ENCODE measurements around the gene TRMT61B.
A peak's percentile ranks its signal among the peaks of the same experiment; 100 is the strongest.

The TRMT61B gene

DNA sequence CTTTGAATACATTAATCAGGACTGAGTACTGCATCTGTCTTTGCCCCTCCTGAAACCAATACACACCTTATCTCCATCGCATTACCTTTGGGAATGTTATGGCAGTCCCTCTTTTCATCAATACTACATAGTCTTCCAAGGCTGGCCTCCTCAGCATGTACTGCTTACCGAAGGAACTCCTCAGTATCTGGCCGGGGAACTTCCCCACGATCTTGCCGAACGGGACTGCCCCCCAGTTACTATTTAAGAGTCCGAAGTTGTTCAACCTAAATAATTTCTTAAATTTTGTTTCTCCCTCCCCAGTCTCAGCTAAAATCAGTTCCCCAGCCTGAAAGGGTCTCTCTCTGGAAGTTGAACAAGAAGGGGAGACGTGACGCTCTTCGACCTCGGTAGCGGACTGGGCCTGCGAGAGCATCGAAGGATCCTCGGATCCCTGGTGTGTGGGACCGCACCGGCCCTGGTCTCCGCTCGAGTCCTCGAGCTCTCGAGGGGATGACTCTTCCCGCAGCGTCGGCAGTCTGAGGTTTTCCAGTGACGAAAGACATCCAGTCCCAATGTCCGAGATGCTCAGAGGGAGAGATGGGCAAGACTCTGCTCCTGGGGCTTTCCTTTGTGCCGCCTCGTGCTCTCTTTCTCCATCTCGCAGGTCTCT is 489 bp downstream of the TRMT61B start:
- peaks cover 4 to 28% of the 10 kb centered on the region in 2 experiments; a peak in 2 of 3 replicates for H3K36me3 ChIP-seq (ENCODE audit: control insufficient read depth in 2 of 2, insufficient read depth in 1 of 2, low read length in 2 of 2)
- POLR2A ChIA-PET: interaction anchor here (0.7 to 2.3 kb wide), 10 partner anchors 10 to 306 kb away, joined by 3 to 32 read pairs (median 4); partner anchors contain the start of gene WDR43
- 0 out of 2 replicates have a peak, but pooled peaks cover 5% of the 10 kb centered on the region for H3K4me1 ChIP-seq (ENCODE audit: control insufficient read depth, insufficient read depth, low read length)
- TF ChIP-seq, protein P1, sequence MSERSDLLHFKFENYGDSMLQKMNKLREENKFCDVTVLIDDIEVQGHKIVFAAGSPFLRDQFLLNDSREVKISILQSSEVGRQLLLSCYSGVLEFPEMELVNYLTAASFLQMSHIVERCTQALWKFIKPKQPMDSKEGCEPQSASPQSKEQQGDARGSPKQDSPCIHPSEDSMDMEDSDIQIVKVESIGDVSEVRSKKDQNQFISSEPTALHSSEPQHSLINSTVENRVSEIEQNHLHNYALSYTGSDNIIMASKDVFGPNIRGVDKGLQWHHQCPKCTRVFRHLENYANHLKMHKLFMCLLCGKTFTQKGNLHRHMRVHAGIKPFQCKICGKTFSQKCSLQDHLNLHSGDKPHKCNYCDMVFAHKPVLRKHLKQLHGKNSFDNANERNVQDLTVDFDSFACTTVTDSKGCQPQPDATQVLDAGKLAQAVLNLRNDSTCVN (tag by site-specific recombination; optimal IDR thresholded peaks at IDR 0.05): no peak
- TF ChIP-seq ZFP37 (tag by site-specific recombination; IDR thresholded peaks at IDR 0.05): 0 out of 2 replicates have a peak, but pooled peaks have one; percentile 18
- H3K4me3 ChIP-seq (ENCODE audit: low read depth, low read length): peak overlapping the region; percentile 80
- CTCF ChIA-PET: no interaction called here
- H3K9me3 ChIP-seq (ENCODE audit: control insufficient read depth, insufficient read depth, low read depth, low read length): no peaks in the 10 kb centered on the region
- H3K27ac ChIP-seq (ENCODE audit: extremely low read depth, low read depth, low read length): peak overlapping the region; percentile 66

GRCh38 chr2:28868611-28869010 is 1.5 kb downstream of the TRMT61B start:
- TF ChIP-seq ZBTB17 (tag by site-specific recombination; IDR thresholded peaks at IDR 0.05) (peak; percentile 59), ZNF658 (tag by site-specific recombination; IDR thresholded peaks at IDR 0.05) (no peak), SP3 (tag by site-specific recombination; IDR thresholded peaks at IDR 0.05) (0 out of 2 replicates have a peak, but pooled peaks have one; percentile 18), ZNF777 (tag by site-specific recombination; IDR thresholded peaks at IDR 0.05; ENCODE audit: borderline replicate concordance) (no peak), ZNF16 (tag by site-specific recombination; IDR thresholded peaks at IDR 0.05; ENCODE audit: low read depth) (no peak)
- Histone ChIP-seq H3K9me3 (ENCODE audit: control insufficient read depth, insufficient read depth, low read depth, low read length) (no peaks in the 10 kb centered on the region), H3K36me3 (ENCODE audit: control insufficient read depth in 2 of 2, insufficient read depth in 1 of 2, low read length in 2 of 2) (peaks cover 5 to 38% of the 10 kb centered on the region in 2 experiments), H3K4me1 (ENCODE audit: control insufficient read depth, insufficient read depth, low read length) (0 out of 2 replicates have a peak, but pooled peaks cover 5% of the 10 kb centered on the region), H3K27ac (ENCODE audit: extremely low read depth, low read depth, low read length) (no peak overlapping the region), H3K4me3 (ENCODE audit: low read depth, low read length) (peak overlapping the region; percentile 80)
- ChIA-PET POLR2A (no interaction called here), CTCF (no interaction called here)

- ChIA-PET CTCF (interaction anchor here (0.7 kb wide), 1 partner anchor 126 kb away, joined by 3 read pairs; no protein-coding TSS in a partner anchor), POLR2A (interaction anchor here (2.2 kb wide), 1 partner anchor 14 kb away, joined by 10 read pairs; the partner anchor contains the start of gene TRMT61B)
- TF ChIP-seq ZNF202 (tag by site-specific recombination; IDR thresholded peaks at IDR 0.05; ENCODE audit: borderline replicate concordance): no peak
- no peak for TF ChIP-seq SCRT2 (tag by site-specific recombination; IDR thresholded peaks at IDR 0.05)
- TF ChIP-seq KLF7 (tag by site-specific recombination; IDR thresholded peaks at IDR 0.05; ENCODE audit: borderline replicate concordance): no peak
- TF ChIP-seq GLIS1 (tag by site-specific recombination; IDR thresholded peaks at IDR 0.05): no peak
- TF ChIP-seq REPIN1 (tag by site-specific recombination; IDR thresholded peaks at IDR 0.05; ENCODE audit: low read depth): no peak
- no peak for TF ChIP-seq ZNF394 (tag by site-specific recombination; IDR thresholded peaks at IDR 0.05; ENCODE audit: borderline replicate concordance)
- no peak for TF ChIP-seq ZNF324 (tag by site-specific recombination; IDR thresholded peaks at IDR 0.05)
- no peak for TF ChIP-seq ZBTB49 (tag by site-specific recombination; IDR thresholded peaks at IDR 0.05; ENCODE audit: low read depth)
- TF ChIP-seq ZNF473 (tag by site-specific recombination; IDR thresholded peaks at IDR 0.05): no peak
- TF ChIP-seq ZNF785 (tag by site-specific recombination; IDR thresholded peaks at IDR 0.05): no peak
- TF ChIP-seq ZNF48 (tag by site-specific recombination; IDR thresholded peaks at IDR 0.05): no peak
- no peak for TF ChIP-seq ZNF654 (tag by site-specific recombination; IDR thresholded peaks at IDR 0.05; ENCODE audit: low read depth)
- TF ChIP-seq, protein P2, sequence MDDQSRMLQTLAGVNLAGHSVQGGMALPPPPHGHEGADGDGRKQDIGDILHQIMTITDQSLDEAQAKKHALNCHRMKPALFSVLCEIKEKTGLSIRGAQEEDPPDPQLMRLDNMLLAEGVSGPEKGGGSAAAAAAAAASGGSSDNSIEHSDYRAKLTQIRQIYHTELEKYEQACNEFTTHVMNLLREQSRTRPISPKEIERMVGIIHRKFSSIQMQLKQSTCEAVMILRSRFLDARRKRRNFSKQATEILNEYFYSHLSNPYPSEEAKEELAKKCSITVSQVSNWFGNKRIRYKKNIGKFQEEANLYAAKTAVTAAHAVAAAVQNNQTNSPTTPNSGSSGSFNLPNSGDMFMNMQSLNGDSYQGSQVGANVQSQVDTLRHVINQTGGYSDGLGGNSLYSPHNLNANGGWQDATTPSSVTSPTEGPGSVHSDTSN (CRISPR knock-in tag; IDR thresholded peaks at IDR 0.05): no peak
- no peak for TF ChIP-seq ZNF626 (tag by site-specific recombination; IDR thresholded peaks at IDR 0.05)
- no peak for TF ChIP-seq BCL11A (tag by site-specific recombination; IDR thresholded peaks at IDR 0.05; ENCODE audit: low read depth)
- TF ChIP-seq ZBTB8A (tag by site-specific recombination; IDR thresholded peaks at IDR 0.05): no peak
- TF ChIP-seq, protein P1 (tag by site-specific recombination; optimal IDR thresholded peaks at IDR 0.05): no peak
- Histone ChIP-seq H3K9me3 (ENCODE audit: control insufficient read depth, insufficient read depth, low read depth, low read length) (no peaks in the 10 kb centered on the region), H3K4me3 (ENCODE audit: low read depth, low read length) (no peak overlapping the region), H3K36me3 (ENCODE audit: control insufficient read depth in 2 of 2, insufficient read depth in 1 of 2, low read length in 2 of 2) (peaks cover 8 to 17% of the 10 kb centered on the region in 2 experiments), H3K27ac (ENCODE audit: extremely low read depth, low read depth, low read length) (no peak overlapping the region), H3K4me1 (ENCODE audit: control insufficient read depth, insufficient read depth, low read length) (no peaks in the 10 kb centered on the region)
Observed at GRCh38 chr2:28855977-28856376, 14.1 kb downstream of the TRMT61B start.

Measured in HEK293 (cell line).